Measurements from ENCODE around the gene MMP24.

Gene MMP24

GRCh38 chr20:35326021-35326739, 99.7 kb downstream of the MMP24 start:
- H3K27me3 ChIP-seq (ENCODE audit: low read depth, low read length) = no peaks in the 10 kb centered on the region
- H3K27ac ChIP-seq (ENCODE audit: low read length) = no peak overlapping the region
- no peaks in the 10 kb centered on the region for H3K9me3 ChIP-seq (ENCODE audit: control insufficient read depth in 1 of 2, low read length in 2 of 2)
- H3K4me1 ChIP-seq (ENCODE audit: control insufficient read depth in 1 of 2, insufficient read depth in 2 of 2, low read length in 2 of 2) = no peaks in the 10 kb centered on the region
- H3K4me3 ChIP-seq (ENCODE audit: low read depth in 1 of 2, low read length in 2 of 2) = no peak overlapping the region
- no peaks in the 10 kb centered on the region for H3K36me3 ChIP-seq (ENCODE audit: control insufficient read depth in 1 of 2, insufficient read depth in 2 of 2, low read length in 2 of 2)

All from muscle layer of duodenum (tissue), 2 donors.